Nephron progenitor cell (in vitro differentiated cells): ENCODE results near the gene PPIC.

Experiments
- DNase-seq: peaks from one replicate; pipeline ENCODE4 v3.0.0; 2021
- H3K27ac Mint-ChIP-seq: 2 replicates; pipeline ENCODE4 v1.8.0; 2021; ENCODE audit warnings: mild to moderate bottlenecking, moderate library complexity, mixed read lengths
- H3K27me3 Mint-ChIP-seq: 2 replicates; pipeline ENCODE4 v1.8.0; 2021; ENCODE audit warnings: mild to moderate bottlenecking, low read depth, mixed read lengths; ENCODE audit not compliant: poor library complexity
- H3K36me3 Mint-ChIP-seq: 2 replicates; pipeline ENCODE4 v1.8.0; 2021; ENCODE audit warnings: low read depth, mixed read lengths
- H3K4me1 Mint-ChIP-seq: 2 replicates; pipeline ENCODE4 v1.8.0; 2021; ENCODE audit warnings: mixed read lengths
- H3K4me3 Mint-ChIP-seq: 2 replicates; pipeline ENCODE4 v1.8.0; 2021; ENCODE audit warnings: mild to moderate bottlenecking, moderate library complexity, mixed read lengths
- H3K9me3 Mint-ChIP-seq: 2 replicates; pipeline ENCODE4 v1.8.0; 2021; ENCODE audit warnings: mild to moderate bottlenecking, moderate library complexity, mixed read lengths
- TF ChIP-seq, protein P1 (sequence below): fragments of 200-600 bp; sonication (generic); IDR thresholded peaks from 2 replicates; pipeline ENCODE4 v1.5.0; 2021; ENCODE audit warnings: antibody characterized with exemption

PPIC gene

DNA sequence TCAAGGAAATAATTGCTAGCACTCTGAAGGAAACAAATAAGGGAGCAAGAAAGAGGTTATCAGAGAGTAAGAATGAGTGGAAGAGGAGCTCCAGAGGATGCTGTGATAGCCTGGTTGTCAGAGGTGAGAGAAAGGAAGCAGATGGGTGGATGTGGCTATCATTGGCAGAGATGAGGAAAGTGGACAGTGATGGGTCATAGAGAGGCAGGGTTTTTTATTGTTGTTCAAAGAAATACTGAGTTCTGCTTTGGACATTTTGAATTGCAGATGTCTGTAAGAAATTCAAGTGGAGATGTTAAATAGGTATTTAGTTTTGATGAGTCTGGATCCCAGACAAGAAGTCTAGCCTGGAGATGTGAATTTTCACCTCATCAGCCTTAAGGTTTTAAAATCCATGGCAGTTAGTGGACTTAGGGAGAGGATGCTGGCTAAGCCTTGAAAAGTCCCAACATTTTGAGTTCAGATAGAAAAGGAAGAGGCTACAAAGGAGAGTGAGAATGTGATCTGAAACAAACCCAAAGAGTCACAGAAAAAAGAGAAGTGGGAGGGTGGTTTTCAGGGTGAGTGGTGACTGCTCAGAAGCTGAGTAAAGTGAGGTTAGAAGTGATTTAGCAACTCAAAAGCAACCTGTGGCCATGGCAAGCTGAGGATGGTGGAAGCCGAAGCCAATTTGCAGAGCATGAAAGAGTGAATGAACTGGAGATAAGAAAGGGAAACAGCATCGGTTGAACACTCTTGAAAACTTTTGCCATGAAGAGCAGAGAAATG, 50.4 kb downstream of the PPIC start:
- H3K27me3 Mint-ChIP-seq: peaks cover 11% of the 10 kb centered on the region
- H3K36me3 Mint-ChIP-seq: no peaks in the 10 kb centered on the region
- H3K4me3 Mint-ChIP-seq: no peak overlapping the region
- no peaks in the 10 kb centered on the region for H3K9me3 Mint-ChIP-seq
- DNase-seq: no peak
- no peak overlapping the region for H3K27ac Mint-ChIP-seq
- TF ChIP-seq, protein P1, sequence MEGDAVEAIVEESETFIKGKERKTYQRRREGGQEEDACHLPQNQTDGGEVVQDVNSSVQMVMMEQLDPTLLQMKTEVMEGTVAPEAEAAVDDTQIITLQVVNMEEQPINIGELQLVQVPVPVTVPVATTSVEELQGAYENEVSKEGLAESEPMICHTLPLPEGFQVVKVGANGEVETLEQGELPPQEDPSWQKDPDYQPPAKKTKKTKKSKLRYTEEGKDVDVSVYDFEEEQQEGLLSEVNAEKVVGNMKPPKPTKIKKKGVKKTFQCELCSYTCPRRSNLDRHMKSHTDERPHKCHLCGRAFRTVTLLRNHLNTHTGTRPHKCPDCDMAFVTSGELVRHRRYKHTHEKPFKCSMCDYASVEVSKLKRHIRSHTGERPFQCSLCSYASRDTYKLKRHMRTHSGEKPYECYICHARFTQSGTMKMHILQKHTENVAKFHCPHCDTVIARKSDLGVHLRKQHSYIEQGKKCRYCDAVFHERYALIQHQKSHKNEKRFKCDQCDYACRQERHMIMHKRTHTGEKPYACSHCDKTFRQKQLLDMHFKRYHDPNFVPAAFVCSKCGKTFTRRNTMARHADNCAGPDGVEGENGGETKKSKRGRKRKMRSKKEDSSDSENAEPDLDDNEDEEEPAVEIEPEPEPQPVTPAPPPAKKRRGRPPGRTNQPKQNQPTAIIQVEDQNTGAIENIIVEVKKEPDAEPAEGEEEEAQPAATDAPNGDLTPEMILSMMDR: no peak
- H3K4me1 Mint-ChIP-seq: no peaks in the 10 kb centered on the region

DNA sequence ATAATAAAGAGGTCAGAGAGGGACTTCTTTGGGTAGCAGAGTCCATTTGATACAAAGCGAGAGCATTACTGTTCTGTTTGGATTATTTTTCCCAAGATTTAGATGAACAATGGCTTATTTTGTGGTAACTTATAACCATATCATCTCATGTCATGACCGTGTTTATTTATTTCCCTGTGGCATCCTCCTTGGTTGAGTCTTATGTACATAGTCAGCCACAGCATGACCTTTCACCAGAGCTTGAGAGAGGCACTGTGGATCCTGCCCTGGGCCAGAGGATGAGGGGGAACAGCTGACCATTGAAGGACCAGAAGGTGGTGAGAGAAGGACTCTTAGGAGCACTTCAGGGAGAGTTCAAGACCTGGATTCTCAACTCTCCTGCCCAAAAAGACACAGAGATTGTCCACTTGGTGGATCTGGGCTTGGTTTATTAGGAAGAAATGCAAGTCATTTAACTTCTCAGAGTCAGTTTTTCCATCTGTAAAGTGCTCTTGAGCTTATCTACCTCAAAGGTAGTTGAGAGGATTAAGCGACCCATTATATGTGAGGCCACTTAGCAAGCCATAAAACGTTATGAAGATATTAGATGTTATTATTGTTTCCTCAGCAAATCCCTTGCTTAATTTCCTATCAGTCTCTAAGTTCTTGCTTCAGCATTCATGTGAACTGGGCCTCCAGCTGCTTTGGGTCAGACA, 51.4 kb downstream of the PPIC start:
- no peak for DNase-seq

DNA sequence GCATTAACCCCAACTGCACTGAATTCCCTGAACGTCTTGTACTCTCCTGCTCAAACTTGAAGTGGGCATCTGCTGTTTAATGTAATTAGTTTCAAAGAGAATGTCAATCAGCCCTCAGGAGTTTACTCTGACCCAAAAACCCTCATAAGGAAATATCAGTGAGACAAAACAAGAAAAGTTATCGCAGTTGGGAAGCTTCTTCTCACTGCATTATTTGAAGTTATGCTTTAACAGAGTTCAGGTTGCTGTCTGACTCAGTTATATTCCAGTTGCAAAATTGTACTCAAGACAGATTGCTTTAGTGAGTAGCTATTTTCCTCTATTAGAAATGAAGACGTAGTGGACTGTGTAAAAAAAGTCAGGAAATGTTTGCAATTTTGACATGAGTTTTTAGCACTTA, 52.1 kb downstream of the PPIC start:
- no peak overlapping the region for H3K27ac Mint-ChIP-seq
- no peaks in the 10 kb centered on the region for H3K36me3 Mint-ChIP-seq
- DNase-seq: no peak
- H3K9me3 Mint-ChIP-seq: no peaks in the 10 kb centered on the region
- no peaks in the 10 kb centered on the region for H3K4me1 Mint-ChIP-seq
- peaks cover 11% of the 10 kb centered on the region for H3K27me3 Mint-ChIP-seq
- no peak overlapping the region for H3K4me3 Mint-ChIP-seq
- TF ChIP-seq, protein P1: no peak

More for the DNA sequence above, 51.4 kb downstream of the PPIC start:
- Mint-ChIP-seq H3K4me1 (no peaks in the 10 kb centered on the region), H3K4me3 (no peak overlapping the region), H3K36me3 (no peaks in the 10 kb centered on the region), H3K9me3 (no peaks in the 10 kb centered on the region), H3K27ac (no peak overlapping the region), H3K27me3 (peaks cover 11% of the 10 kb centered on the region)
- TF ChIP-seq, protein P1: no peak

DNA sequence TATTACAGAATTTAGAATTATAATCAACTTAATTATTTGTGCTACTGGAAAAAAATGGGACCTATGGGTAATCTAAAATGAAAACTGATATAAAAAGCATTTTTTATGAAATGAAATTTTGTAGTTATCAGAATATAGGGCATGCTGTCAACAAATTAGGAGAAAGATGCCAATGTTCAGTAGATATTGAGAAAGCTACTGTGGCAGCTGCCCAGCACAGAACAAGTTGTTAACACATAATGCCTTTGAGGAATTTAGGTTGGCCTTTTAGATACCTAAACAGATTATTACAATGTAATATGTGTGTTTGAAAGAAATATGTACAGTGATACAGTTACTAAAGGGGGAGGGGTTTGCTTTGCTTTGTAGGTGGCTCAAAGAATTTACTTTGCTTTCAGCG, 54.1 kb downstream of the PPIC start:
- Mint-ChIP-seq H3K4me3 (no peak overlapping the region), H3K36me3 (no peaks in the 10 kb centered on the region), H3K27me3 (peaks cover 11% of the 10 kb centered on the region), H3K9me3 (no peaks in the 10 kb centered on the region), H3K27ac (no peak overlapping the region), H3K4me1 (no peaks in the 10 kb centered on the region)
- TF ChIP-seq, protein P1: no peak
- no peak for DNase-seq

DNA sequence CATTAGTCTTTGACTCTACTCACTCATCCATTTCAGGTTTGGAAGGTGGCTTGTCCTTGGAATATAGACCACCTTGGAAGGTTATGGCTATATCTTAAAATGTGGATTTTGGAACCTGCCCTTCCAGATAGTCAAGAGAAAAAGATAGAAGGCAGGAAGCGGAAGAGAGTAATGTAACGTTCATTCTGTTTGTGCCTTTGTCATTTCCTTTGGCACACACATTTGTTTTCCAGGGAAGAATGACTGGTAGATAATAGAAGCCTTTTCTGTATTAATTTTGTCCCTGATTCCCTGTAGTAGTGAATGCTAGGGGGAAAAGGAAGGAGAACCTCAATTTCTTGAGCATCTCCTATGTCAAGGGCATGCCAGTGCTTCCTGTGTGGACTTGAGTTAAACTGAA, 54.7 kb downstream of the PPIC start:
- Mint-ChIP-seq H3K27ac (no peak overlapping the region), H3K9me3 (no peaks in the 10 kb centered on the region), H3K4me3 (no peak overlapping the region), H3K4me1 (no peaks in the 10 kb centered on the region), H3K36me3 (no peaks in the 10 kb centered on the region), H3K27me3 (peaks cover 9% of the 10 kb centered on the region)
- DNase-seq: no peak
- TF ChIP-seq, protein P1: no peak
